Measurements from ENCODE around the gene PPP3CA.

PPP3CA gene

GRCh38 chr4:101081695-101082369, 265.5 kb downstream of the PPP3CA start:
- no peak for TF ChIP-seq CTCF (conservative IDR thresholded peaks at IDR 0.05; ENCODE audit: low read depth, low read length)
- no peak for DNase-seq (ENCODE audit: low read depth)
- no peak overlapping the region for H3K4me3 ChIP-seq (ENCODE audit: low read depth, low read length)

GRCh38 chr4:101081166-101081565, 266.2 kb downstream of the PPP3CA start:
- no peak for TF ChIP-seq CTCF (conservative IDR thresholded peaks at IDR 0.05; ENCODE audit: low read depth, low read length)
- H3K4me3 ChIP-seq (ENCODE audit: low read depth, low read length): no peak overlapping the region
- no peak for DNase-seq (ENCODE audit: low read depth)

- DNase-seq (ENCODE audit: low read depth): no peak
- TF ChIP-seq CTCF (conservative IDR thresholded peaks at IDR 0.05; ENCODE audit: low read depth, low read length): no peak
Measured at GRCh38 chr4:101078950-101079349, 268.4 kb downstream of the PPP3CA start.

GRCh38 chr4:101076032-101076431, 271.3 kb downstream of the PPP3CA start:
- H3K4me3 ChIP-seq (ENCODE audit: low read depth, low read length): no peak overlapping the region
- TF ChIP-seq CTCF (conservative IDR thresholded peaks at IDR 0.05; ENCODE audit: low read depth, low read length): no peak
- no peak for DNase-seq (ENCODE audit: low read depth)

More at GRCh38 chr4:101078950-101079349, 268.4 kb downstream of the PPP3CA start:
- H3K4me3 ChIP-seq (ENCODE audit: low read depth, low read length): no peak overlapping the region

GRCh38 chr4:101075536-101075935, 271.8 kb downstream of the PPP3CA start:
- TF ChIP-seq CTCF (conservative IDR thresholded peaks at IDR 0.05; ENCODE audit: low read depth, low read length): no peak
- DNase-seq (ENCODE audit: low read depth): no peak
- no peak overlapping the region for H3K4me3 ChIP-seq (ENCODE audit: low read depth, low read length)

GRCh38 chr4:101074326-101074725, 273.0 kb downstream of the PPP3CA start:
- no peak for DNase-seq (ENCODE audit: low read depth)
- H3K4me3 ChIP-seq (ENCODE audit: low read depth, low read length): no peak overlapping the region
- no peak for TF ChIP-seq CTCF (conservative IDR thresholded peaks at IDR 0.05; ENCODE audit: low read depth, low read length)

- DNase-seq (ENCODE audit: low read depth): no peak
- H3K4me3 ChIP-seq (ENCODE audit: low read depth, low read length): no peak overlapping the region
- TF ChIP-seq CTCF (conservative IDR thresholded peaks at IDR 0.05; ENCODE audit: low read depth, low read length): no peak
Measured at GRCh38 chr4:101071241-101071640, 276.1 kb downstream of the PPP3CA start.

All from choroid plexus epithelial cell (primary cell).